HepG2 (cell line): ENCODE data around the gene TRIM66. TPM values are rescaled to one million over a fixed set of nuclear protein-coding genes. Genes with fewer than 3 reads are reported as not detected.
A peak's percentile ranks its signal among the peaks of the same experiment; 100 is the strongest.

Experiments used
- ATRX ChIP-seq: sonication (generic); formaldehyde crosslinking; IDR thresholded peaks from 2 replicates; pipeline ENCODE4 v1.4.0; 2020; ENCODE audit warnings: missing genetic modification reagents, borderline replicate concordance
- EP300 ChIP-seq, 3 experiments: sonication (generic) in 1 of 3; formaldehyde crosslinking in 1 of 3; IDR thresholded peaks; 2 replicates each; pipeline versions ENCODE4 v1.5.1 to v1.6.1; 2011 to 2020; ENCODE audit warnings: low read depth in 2 of 3, low read length in 2 of 3, borderline replicate concordance in 1 of 3, improper control_type of control experiment in 1 of 3, mild to moderate bottlenecking in 1 of 3, missing genetic modification reagents in 1 of 3, moderate library complexity in 1 of 3
- HNF1A ChIP-seq, 2 experiments: sonication (generic) in 1 of 2; formaldehyde crosslinking in 1 of 2; IDR thresholded peaks; 2 replicates each; pipeline versions ENCODE4 v1.4.0 to v1.6.1; 2016 to 2020; ENCODE audit warnings: borderline replicate concordance in 1 of 2, low read depth in 1 of 2, mild to moderate bottlenecking in 1 of 2, missing genetic modification reagents in 1 of 2
- SMAD3 ChIP-seq: sonication (generic); formaldehyde crosslinking; IDR thresholded peaks from 2 replicates; pipeline ENCODE4 v1.4.0; 2020; ENCODE audit warnings: missing genetic modification reagents
- SNRNP70 ChIP-seq: fragments of 200-400 bp; formaldehyde crosslinking; IDR thresholded peaks from 2 replicates; pipeline ENCODE4 v1.6.1; 2017; ENCODE audit warnings: mild to moderate bottlenecking, low read depth, low read length, moderate library complexity
- YY1 ChIP-seq: IDR thresholded peaks from 2 replicates; pipeline ENCODE4 v1.6.1; 2011; ENCODE audit warnings: low read length, low read depth, moderate library complexity, mild to moderate bottlenecking; ENCODE audit not compliant: insufficient read depth, insufficient replicate concordance
- ZBTB8A ChIP-seq: sonication (generic); formaldehyde crosslinking; IDR thresholded peaks from 2 replicates; pipeline ENCODE4 v1.4.0; 2020; ENCODE audit warnings: mild to moderate bottlenecking, low read depth, missing genetic modification reagents, borderline replicate concordance
- ZFP1 ChIP-seq: IDR thresholded peaks from 2 replicates; pipeline ENCODE4 v1.6.1; 2016
- ZXDC ChIP-seq: sonication (generic); formaldehyde crosslinking; IDR thresholded peaks from 2 replicates; pipeline ENCODE4 v1.5.0; 2020; ENCODE audit warnings: mild to moderate bottlenecking, missing genetic modification reagents
- polyA plus RNA-seq, 8 experiments: library from polyadenylated mRNA; depleted of rRNA in 3 of 8; stranded (reverse) in 7 of 8; unstranded in 1 of 8; fragments of >200 nt; fragmentation: Illumina TruSeq in 4 of 8; extraction: Trizol in 4 of 8; gene quantifications; 2 replicates each; pipeline versions ENCODE4 v1.2.1 to v1.2.3, GENCODE V29; 2011 to 2016; ENCODE audit warnings: low read depth in 4 of 8, missing spikeins in 1 of 8, mixed read lengths in 1 of 8; ENCODE audit not compliant: insufficient read depth in 1 of 8
- total RNA-seq, 5 experiments: library from RNA; depleted of rRNA; stranded (reverse); fragments of >200 nt; fragmentation: Illumina TruSeq; extraction: Trizol; gene quantifications; 2 replicates each; pipeline ENCODE4 v1.2.3, GENCODE V29; 2016; ENCODE audit warnings: low read depth in 1 of 5
- TF ChIP-seq, protein P1 (sequence below): fragments of 450-650 bp; IDR thresholded peaks from 2 replicates; pipeline ENCODE4 v1.6.1; 2017; ENCODE audit warnings: mild to moderate bottlenecking
- TF ChIP-seq, protein P2 (sequence below): sonication (generic); formaldehyde crosslinking; IDR thresholded peaks from 2 replicates; pipeline ENCODE4 v1.5.0; 2020; ENCODE audit warnings: mild to moderate bottlenecking, missing genetic modification reagents

Gene TRIM66
- total and polyA plus RNA-seq, 2 of the 13 experiments (the other 11 are each of a cell fraction or from before 2014, with no cell fraction given), result 4.9 to 6.1 TPM

DNA sequence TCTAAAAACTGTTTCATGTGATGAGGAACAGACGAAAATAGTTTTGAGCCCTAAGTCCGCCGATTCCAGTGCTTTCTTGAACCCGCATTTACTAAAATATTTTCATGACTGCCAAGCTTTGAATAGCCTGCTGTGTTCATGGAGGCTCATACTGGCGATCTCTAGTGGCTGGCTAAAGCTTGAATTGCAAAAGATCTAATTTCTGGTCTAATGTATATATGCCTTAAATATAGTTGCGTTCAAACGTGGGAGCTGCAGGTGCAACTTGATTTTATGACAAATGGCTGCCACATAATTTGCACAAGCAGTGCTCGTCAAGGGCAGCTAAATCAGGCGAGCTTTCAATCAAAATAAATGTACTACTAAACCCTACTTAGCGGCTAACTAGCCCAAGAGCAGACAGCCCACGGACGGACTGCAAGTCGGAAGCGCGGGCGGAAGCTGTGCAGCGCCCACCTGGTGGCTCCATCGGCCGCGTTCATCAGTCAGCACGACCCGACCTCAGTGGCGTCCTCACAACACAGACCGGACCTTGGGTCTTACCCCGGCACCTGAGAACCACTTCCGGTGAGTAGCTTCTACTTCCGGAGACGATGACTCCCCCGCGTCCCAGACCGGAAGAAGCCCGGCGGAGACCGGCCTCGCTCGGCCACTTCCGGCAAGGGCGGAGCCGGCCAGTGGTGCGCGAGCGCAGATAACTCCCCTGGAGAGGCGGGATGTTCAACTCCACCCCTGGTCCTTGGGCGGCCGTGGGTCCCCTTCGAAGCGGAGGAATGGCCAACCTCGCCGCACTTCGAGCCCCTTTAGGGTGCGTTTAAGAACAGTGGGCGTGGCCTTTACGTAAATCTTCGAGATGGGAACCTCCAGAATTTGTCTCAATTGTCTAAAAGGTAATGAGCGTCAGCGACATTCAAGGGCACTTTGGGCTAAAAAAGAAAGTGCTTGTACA lies 6.2 kb upstream of the TRIM66 start (continued):
- TF ChIP-seq, protein P1, sequence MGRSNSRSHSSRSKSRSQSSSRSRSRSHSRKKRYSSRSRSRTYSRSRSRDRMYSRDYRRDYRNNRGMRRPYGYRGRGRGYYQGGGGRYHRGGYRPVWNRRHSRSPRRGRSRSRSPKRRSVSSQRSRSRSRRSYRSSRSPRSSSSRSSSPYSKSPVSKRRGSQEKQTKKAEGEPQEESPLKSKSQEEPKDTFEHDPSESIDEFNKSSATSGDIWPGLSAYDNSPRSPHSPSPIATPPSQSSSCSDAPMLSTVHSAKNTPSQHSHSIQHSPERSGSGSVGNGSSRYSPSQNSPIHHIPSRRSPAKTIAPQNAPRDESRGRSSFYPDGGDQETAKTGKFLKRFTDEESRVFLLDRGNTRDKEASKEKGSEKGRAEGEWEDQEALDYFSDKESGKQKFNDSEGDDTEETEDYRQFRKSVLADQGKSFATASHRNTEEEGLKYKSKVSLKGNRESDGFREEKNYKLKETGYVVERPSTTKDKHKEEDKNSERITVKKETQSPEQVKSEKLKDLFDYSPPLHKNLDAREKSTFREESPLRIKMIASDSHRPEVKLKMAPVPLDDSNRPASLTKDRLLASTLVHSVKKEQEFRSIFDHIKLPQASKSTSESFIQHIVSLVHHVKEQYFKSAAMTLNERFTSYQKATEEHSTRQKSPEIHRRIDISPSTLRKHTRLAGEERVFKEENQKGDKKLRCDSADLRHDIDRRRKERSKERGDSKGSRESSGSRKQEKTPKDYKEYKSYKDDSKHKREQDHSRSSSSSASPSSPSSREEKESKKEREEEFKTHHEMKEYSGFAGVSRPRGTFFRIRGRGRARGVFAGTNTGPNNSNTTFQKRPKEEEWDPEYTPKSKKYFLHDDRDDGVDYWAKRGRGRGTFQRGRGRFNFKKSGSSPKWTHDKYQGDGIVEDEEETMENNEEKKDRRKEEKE, result no peak
- TF ChIP-seq, protein P2, sequence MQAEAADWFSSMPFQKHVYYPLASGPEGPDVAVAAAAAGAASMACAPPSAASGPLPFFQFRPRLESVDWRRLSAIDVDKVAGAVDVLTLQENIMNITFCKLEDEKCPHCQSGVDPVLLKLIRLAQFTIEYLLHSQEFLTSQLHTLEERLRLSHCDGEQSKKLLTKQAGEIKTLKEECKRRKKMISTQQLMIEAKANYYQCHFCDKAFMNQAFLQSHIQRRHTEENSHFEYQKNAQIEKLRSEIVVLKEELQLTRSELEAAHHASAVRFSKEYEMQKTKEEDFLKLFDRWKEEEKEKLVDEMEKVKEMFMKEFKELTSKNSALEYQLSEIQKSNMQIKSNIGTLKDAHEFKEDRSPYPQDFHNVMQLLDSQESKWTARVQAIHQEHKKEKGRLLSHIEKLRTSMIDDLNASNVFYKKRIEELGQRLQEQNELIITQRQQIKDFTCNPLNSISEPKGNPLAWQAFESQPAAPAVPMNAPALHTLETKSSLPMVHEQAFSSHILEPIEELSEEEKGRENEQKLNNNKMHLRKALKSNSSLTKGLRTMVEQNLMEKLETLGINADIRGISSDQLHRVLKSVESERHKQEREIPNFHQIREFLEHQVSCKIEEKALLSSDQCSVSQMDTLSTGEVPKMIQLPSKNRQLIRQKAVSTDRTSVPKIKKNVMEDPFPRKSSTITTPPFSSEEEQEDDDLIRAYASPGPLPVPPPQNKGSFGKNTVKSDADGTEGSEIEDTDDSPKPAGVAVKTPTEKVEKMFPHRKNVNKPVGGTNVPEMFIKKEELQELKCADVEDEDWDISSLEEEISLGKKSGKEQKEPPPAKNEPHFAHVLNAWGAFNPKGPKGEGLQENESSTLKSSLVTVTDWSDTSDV, result no peak
- TF ChIP-seq ATRX (CRISPR knock-in tag) (no peak), SMAD3 (CRISPR knock-in tag) (peak; percentile 73), ZXDC (peak; percentile 94), ZFP1 (CRISPR knock-in tag) (peak; percentile 63; the same call in 1 of the 2 replicates), ZBTB8A (CRISPR knock-in tag) (0 out of 2 replicates have a peak, but pooled peaks have one; percentile 33), EP300 (IDR thresholded peaks at IDR 0.05; ENCODE audit: low read depth in 2 of 2, low read length in 2 of 2) (peak in 1 of 2 experiments; percentile 56; a peak in 1 of 4 replicates), EP300 (CRISPR knock-in tag; IDR thresholded peaks at IDR 0.05; ENCODE audit: borderline replicate concordance) (peak; percentile 30; the same call in 1 of the 2 replicates), YY1 (peak; percentile 73), HNF1A (IDR thresholded peaks at IDR 0.05; ENCODE audit: low read depth) (no peak), HNF1A (CRISPR knock-in tag; IDR thresholded peaks at IDR 0.05; ENCODE audit: borderline replicate concordance) (peak; percentile 50; the same call in 1 of the 2 replicates), SNRNP70 (no peak)
